Chondrocyte (in vitro differentiated cells): Measurements from ENCODE around the gene FBXO3. TPM values are rescaled to one million over a fixed set of nuclear protein-coding genes. Genes with fewer than 3 reads are reported as not detected.

ENCODE experiments used
- DNase-seq: peaks from one replicate; pipeline ENCODE4 v3.0.0; 2021; ENCODE audit warnings: mixed read lengths, low spot score
- H3K27ac Mint-ChIP-seq: one replicate; pipeline ENCODE4 v1.8.0; 2021; ENCODE audit warnings: mild to moderate bottlenecking, moderate library complexity, mixed read lengths; ENCODE audit not compliant: unreplicated experiment
- H3K27me3 Mint-ChIP-seq: 2 replicates; pipeline ENCODE4 v1.8.0; 2021; ENCODE audit warnings: low read depth, mixed read lengths
- H3K36me3 Mint-ChIP-seq: 2 replicates; pipeline ENCODE4 v1.8.0; 2021; ENCODE audit warnings: low read depth, mixed read lengths
- H3K4me1 Mint-ChIP-seq: 2 replicates; pipeline ENCODE4 v1.8.0; 2021; ENCODE audit warnings: low read depth, mild to moderate bottlenecking, mixed read lengths
- H3K4me3 Mint-ChIP-seq: one replicate; pipeline ENCODE4 v1.8.0; 2021; ENCODE audit warnings: mild to moderate bottlenecking, moderate library complexity, mixed read lengths; ENCODE audit not compliant: unreplicated experiment
- H3K9me3 Mint-ChIP-seq: 2 replicates; pipeline ENCODE4 v1.8.0; 2021; ENCODE audit warnings: low read depth, mixed read lengths
- CTCF ChIP-seq: fragments of 200-600 bp; sonication (generic); IDR thresholded peaks from 2 replicates; pipeline ENCODE4 v1.5.0; 2021; ENCODE audit warnings: antibody characterized with exemption, mild to moderate bottlenecking, moderate library complexity
- total RNA-seq: library from RNA; stranded (reverse); gene quantifications from 3 replicates; pipeline ENCODE4 v1.2.1, GENCODE V29; 2021

Gene FBXO3
- total RNA-seq, 1 donor from 2014 or later: 22.0 TPM

- Mint-ChIP-seq H3K27me3 (no peaks in the 10 kb centered on the region), H3K27ac (peak overlapping the region; percentile 4), H3K36me3 (peaks cover 6% of the 10 kb centered on the region), H3K4me1 (peaks cover 13% of the 10 kb centered on the region), H3K9me3 (no peaks in the 10 kb centered on the region), H3K4me3 (no peak overlapping the region)
- DNase-seq: no peak
- TF ChIP-seq CTCF: no peak
These were observed 20.9 kb downstream of the FBXO3 start for GRCh38 chr11:33753304-33753967.

GRCh38 chr11:33751878-33752277, 22.4 kb downstream of the FBXO3 start:
- no peak for TF ChIP-seq CTCF
- Mint-ChIP-seq H3K9me3 (no peaks in the 10 kb centered on the region), H3K27me3 (no peaks in the 10 kb centered on the region)

GRCh38 chr11:33747979-33748378, 26.3 kb downstream of the FBXO3 start:
- no peak for TF ChIP-seq CTCF

More at GRCh38 chr11:33751878-33752277, 22.4 kb downstream of the FBXO3 start:
- peaks cover 24% of the 10 kb centered on the region for H3K4me1 Mint-ChIP-seq
- H3K4me3 Mint-ChIP-seq: no peak overlapping the region
- DNase-seq: no peak
- peaks cover 7% of the 10 kb centered on the region for H3K36me3 Mint-ChIP-seq
- H3K27ac Mint-ChIP-seq: no peak overlapping the region

GRCh38 chr11:33743291-33743690, 31.0 kb downstream of the FBXO3 start:
- Mint-ChIP-seq H3K27ac (no peak overlapping the region), H3K27me3 (no peaks in the 10 kb centered on the region), H3K36me3 (peaks cover 6% of the 10 kb centered on the region), H3K4me3 (no peak overlapping the region), H3K4me1 (peaks cover 12% of the 10 kb centered on the region), H3K9me3 (no peaks in the 10 kb centered on the region)
- no peak for TF ChIP-seq CTCF
- no peak for DNase-seq

More at GRCh38 chr11:33747979-33748378, 26.3 kb downstream of the FBXO3 start:
- Mint-ChIP-seq H3K9me3 (no peaks in the 10 kb centered on the region), H3K27me3 (no peaks in the 10 kb centered on the region), H3K4me3 (no peak overlapping the region), H3K27ac (peak overlapping the region; percentile 23), H3K4me1 (peaks cover 15% of the 10 kb centered on the region), H3K36me3 (peaks cover 9% of the 10 kb centered on the region)
- DNase-seq: no peak

GRCh38 chr11:33742249-33742851, 32.0 kb downstream of the FBXO3 start:
- Mint-ChIP-seq H3K27me3 (no peaks in the 10 kb centered on the region), H3K4me1 (peaks cover 13% of the 10 kb centered on the region), H3K27ac (no peak overlapping the region), H3K9me3 (no peaks in the 10 kb centered on the region), H3K36me3 (peaks cover 6% of the 10 kb centered on the region), H3K4me3 (no peak overlapping the region)
- TF ChIP-seq CTCF: peak; percentile 84
- no peak for DNase-seq
